AG09309 (cell line): ENCODE data around the gene GRK5.

ENCODE experiments used
- DNase-seq: peaks from one replicate; pipeline ENCODE4 v3.0.0-alpha.2; 2010; ENCODE audit warnings: low read depth
- H3K4me3 ChIP-seq: 2 replicates; pipeline ENCODE4 v1.5.1; 2011; ENCODE audit warnings: mild to moderate bottlenecking, low read depth, low read length, moderate library complexity; ENCODE audit not compliant: control insufficient read depth
- CTCF ChIP-seq: IDR thresholded peaks from 2 replicates; pipeline ENCODE4 v1.5.1; 2011; ENCODE audit warnings: mild to moderate bottlenecking, low read depth, low read length, inconsistent platforms; ENCODE audit not compliant: insufficient read depth, control insufficient read depth; ENCODE audit errors: missing control alignments

GRK5 gene

DNA sequence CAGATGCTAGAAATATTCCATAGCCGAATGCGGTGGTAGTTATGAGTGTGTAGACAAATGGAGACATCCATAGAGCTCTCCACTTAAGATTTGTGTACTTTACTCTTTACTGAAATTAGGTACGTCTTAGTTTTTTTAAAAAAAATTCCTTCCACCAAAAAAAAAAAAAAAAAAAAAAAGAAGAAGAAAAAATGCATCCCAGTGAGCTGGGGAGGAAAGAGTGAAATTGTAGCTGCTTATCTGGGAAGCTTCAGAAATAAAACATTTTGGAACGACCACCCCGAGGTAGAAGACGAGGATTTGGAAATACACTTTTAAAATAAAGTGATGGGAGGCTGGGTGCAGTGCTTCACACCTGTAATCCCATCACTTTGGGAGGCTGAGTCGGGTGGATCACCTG, 281.3 kb downstream of the GRK5 start:
- no peak overlapping the region for H3K4me3 ChIP-seq
- TF ChIP-seq CTCF, result no peak
- DNase-seq, result no peak

GRCh38 chr10:119489991-119490326, 282.6 kb downstream of the GRK5 start:
- TF ChIP-seq CTCF, result no peak
- H3K4me3 ChIP-seq, result no peak overlapping the region
- no peak for DNase-seq

DNA sequence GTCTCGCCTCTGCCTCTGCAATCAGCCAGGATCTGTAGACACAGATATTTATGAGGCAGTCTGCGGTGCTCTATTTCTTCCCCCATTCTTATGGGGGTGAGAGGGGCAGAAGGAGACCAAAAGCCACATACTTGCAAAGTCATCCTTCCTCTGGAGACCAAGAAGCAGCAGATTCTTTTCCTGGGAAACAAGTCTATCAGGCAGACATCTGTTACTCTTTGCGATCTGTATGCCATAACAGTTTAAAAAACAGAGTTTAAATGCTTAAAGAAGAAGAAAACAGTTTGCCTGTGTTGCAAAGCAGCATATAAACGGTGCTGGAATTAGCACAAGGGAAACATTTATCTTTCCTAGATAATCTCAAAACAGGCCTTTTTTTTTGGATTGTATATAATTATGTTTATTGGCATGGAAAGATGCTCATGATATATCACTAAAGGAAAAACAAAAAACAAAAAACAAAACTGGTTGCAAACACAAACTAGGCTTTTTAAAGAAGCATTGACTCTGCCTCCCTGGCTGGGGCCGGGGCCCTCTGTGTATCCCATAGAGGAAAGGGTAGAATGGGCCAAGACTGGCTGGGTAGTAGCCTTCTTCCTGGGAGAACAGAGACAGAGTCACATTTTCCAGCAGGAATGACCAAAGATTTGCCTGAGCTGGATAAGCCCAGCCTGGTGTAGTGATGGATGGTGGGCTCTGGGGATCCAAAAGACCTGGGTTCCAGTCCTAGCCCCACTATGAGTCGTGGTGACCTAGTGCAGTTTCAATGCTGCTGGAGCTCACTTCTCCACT, 284.8 kb downstream of the GRK5 start:
- no peak for DNase-seq
- TF ChIP-seq CTCF, result no peak
- H3K4me3 ChIP-seq, result no peak overlapping the region

GRCh38 chr10:119493155-119493554, 285.8 kb downstream of the GRK5 start:
- H3K4me3 ChIP-seq, result no peak overlapping the region
- DNase-seq, result no peak
- no peak for TF ChIP-seq CTCF

DNA sequence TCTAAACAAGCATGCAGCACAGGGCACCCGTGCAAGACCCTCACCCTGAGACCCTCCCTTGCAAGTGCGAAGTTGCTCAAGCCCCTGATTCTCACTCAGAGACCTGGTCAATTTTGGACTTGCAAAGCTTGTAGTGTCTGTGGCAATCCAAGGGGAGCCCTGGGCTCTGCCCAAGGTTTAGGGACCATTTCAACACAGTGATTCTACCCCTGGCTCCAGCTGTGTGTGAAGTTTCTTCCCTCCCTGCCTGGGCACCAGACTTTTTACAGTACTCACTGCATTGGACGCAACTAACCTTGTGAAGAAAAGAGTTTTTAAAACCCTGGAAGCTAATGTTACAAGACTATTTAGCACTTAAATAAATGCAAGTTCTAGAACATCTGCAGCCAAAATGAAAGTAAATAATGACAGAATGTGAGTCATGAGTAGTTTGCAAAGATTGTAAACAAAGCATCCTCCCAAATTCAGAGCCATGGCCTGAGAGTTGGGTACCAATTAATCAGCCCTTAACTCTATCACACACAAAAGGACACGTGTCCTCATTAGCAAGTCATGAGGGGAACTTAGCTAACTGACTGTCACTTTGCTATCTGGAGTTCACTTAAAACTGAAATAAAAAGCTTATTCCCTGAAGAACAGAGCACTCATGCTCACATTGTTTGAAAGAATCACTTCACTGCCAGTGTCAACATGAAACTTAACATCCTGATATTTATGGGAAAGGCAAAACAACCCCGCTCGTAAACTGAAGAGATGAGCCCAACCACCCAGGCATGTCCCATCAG, 287.1 kb downstream of the GRK5 start:
- no peak overlapping the region for H3K4me3 ChIP-seq
- TF ChIP-seq CTCF, result no peak
- DNase-seq, result no peak

- no peak for TF ChIP-seq CTCF
- no peak overlapping the region for H3K4me3 ChIP-seq
- no peak for DNase-seq
Measured at GRCh38 chr10:119495021-119495505, 287.7 kb downstream of the GRK5 start.
